GM12878 (cell line): ENCODE results near the gene RNF25. TPM values are rescaled to one million over a fixed set of nuclear protein-coding genes. Genes with fewer than 3 reads are reported as not detected.

ENCODE experiments used
- ATAC-seq: fragments of 200-7000 bp; cut with Tn5 transposase; 3 replicates; pipeline ENCODE4 v1.9.1; 2020; ENCODE audit warnings: mild to moderate bottlenecking, moderate library complexity
- BruUV-seq: library from RNA; stranded (reverse); fragments of 400-500 nt; replicated peaks from 2 replicates; lab custom pipeline; 2021; lab: Mats Ljungman, UMichigan
- CTCF ChIA-PET: fragments of 300-600 bp; sonication (Branson Sonifier 250); formaldehyde crosslinking; extraction: SDS; loops from one replicate; lab custom pipeline; 2021; ENCODE audit warnings: inconsistent platforms; lab: Yijun Ruan, JAX
- POLR2A ChIA-PET: fragments of 350-600 bp; formaldehyde crosslinking; extraction: SDS; loops from one replicate; lab custom pipeline; 2021; ENCODE audit warnings: inconsistent platforms; lab: Charles Lee
- RAD21 ChIA-PET: fragments of 300-600 bp; sonication (Branson Sonifier 250); formaldehyde crosslinking; loops from one replicate; lab custom pipeline; 2023; ENCODE audit warnings: antibody characterized with exemption; ENCODE audit not compliant: unreplicated experiment; lab: Charles Lee
- SMC1A ChIA-PET: fragments of 300-600 bp; sonication (Branson Sonifier 250); formaldehyde crosslinking; loops from one replicate; lab custom pipeline; 2023; ENCODE audit not compliant: unreplicated experiment, uncharacterized antibody; lab: Charles Lee
- DNase-seq: peaks from one replicate; pipeline ENCODE4 v3.0.0-alpha.2; 2011; ENCODE audit warnings: low read depth, low spot score
- FAIRE-seq: peaks from 3 replicates; lab custom pipeline; 2011; peaks lifted over from hg19 to GRCh38; lab: Jason Lieb, UNC
- H2AFZ ChIP-seq: 2 replicates; pipeline ENCODE4 v1.6.0; 2011; ENCODE audit warnings: low read depth, low read length, control low read depth; ENCODE audit not compliant: control insufficient read depth
- H3K27ac ChIP-seq: 2 replicates; pipeline ENCODE4 v1.5.1; 2011; ENCODE audit warnings: control low read depth; ENCODE audit not compliant: control insufficient read depth, insufficient read depth
- H3K27me3 ChIP-seq, 2 experiments: replicated peaks in 1 of 2; 2 replicates each; pipeline versions ENCODE4 v1.6.0 to v1.6.1; 2011; ENCODE audit warnings: low read length in 1 of 2; ENCODE audit not compliant: control insufficient read depth in 2 of 2, insufficient read depth in 2 of 2
- H3K36me3 ChIP-seq, 2 experiments: 2 replicates each; pipeline ENCODE4 v1.5.1; 2011; ENCODE audit warnings: low read length in 1 of 2; ENCODE audit not compliant: control insufficient read depth in 2 of 2, insufficient read depth in 2 of 2
- H3K4me1 ChIP-seq: 2 replicates; pipeline ENCODE4 v1.6.1; 2011; ENCODE audit warnings: mild to moderate bottlenecking, low read length, moderate library complexity, mixed read lengths; ENCODE audit not compliant: control insufficient read depth, insufficient read depth
- H3K4me2 ChIP-seq: 2 replicates; pipeline ENCODE4 v1.6.0; 2011; ENCODE audit warnings: control low read depth; ENCODE audit not compliant: control insufficient read depth, insufficient read depth
- H3K4me3 ChIP-seq: fragments of 200-600 bp; sonication (generic); 2 replicates; pipeline ENCODE4 v1.5.1; 2016
- H3K79me2 ChIP-seq: 2 replicates; pipeline ENCODE4 v1.6.0; 2011; ENCODE audit warnings: low read length; ENCODE audit not compliant: control insufficient read depth, insufficient read depth
- H3K9ac ChIP-seq: 2 replicates; pipeline ENCODE4 v1.8.0; 2011; ENCODE audit warnings: low read length, control low read depth, mixed read lengths; ENCODE audit not compliant: control insufficient read depth, insufficient read depth
- H3K9me3 ChIP-seq: replicated peaks from 3 replicates; pipeline ENCODE4 v1.5.1; 2011; ENCODE audit warnings: mild to moderate bottlenecking, low read length; ENCODE audit not compliant: control insufficient read depth, insufficient read depth
- H4K20me1 ChIP-seq: 2 replicates; pipeline ENCODE4 v1.6.0; 2011; ENCODE audit not compliant: control insufficient read depth, insufficient read depth
- CHD1 ChIP-seq: IDR thresholded peaks from 2 replicates; pipeline ENCODE4 v1.6.1; 2012; ENCODE audit warnings: low read depth, low read length, improper control_type of control experiment
- E4F1 ChIP-seq: fragments of 450-650 bp; IDR thresholded peaks from 2 replicates; pipeline ENCODE4 v1.6.1; 2018; ENCODE audit warnings: borderline replicate concordance, mild to moderate bottlenecking; ENCODE audit not compliant: partially characterized antibody
- EED ChIP-seq: sonication (generic); IDR thresholded peaks from 2 replicates; pipeline ENCODE4 v1.6.1; 2016; ENCODE audit warnings: antibody characterized with exemption, low read depth
- IRF3 ChIP-seq: fragments of 450-650 bp; IDR thresholded peaks from 2 replicates; pipeline ENCODE4 v1.6.1; 2014; ENCODE audit warnings: mild to moderate bottlenecking
- PML ChIP-seq: IDR thresholded peaks from 2 replicates; pipeline ENCODE4 v1.6.1; 2012; ENCODE audit warnings: low read length, inconsistent platforms
- PRDM15 ChIP-seq: fragments of 450-650 bp; formaldehyde crosslinking; IDR thresholded peaks from 2 replicates; pipeline ENCODE4 v1.4.0; 2020; ENCODE audit warnings: mild to moderate bottlenecking, moderate library complexity
- SIN3A ChIP-seq: IDR thresholded peaks from 2 replicates; pipeline ENCODE4 v1.6.1; 2012; ENCODE audit warnings: low read depth, low read length, improper control_type of control experiment
- SKIL ChIP-seq: fragments of 450-650 bp; IDR thresholded peaks from 2 replicates; pipeline ENCODE4 v1.6.1; 2017; ENCODE audit warnings: mild to moderate bottlenecking, low read depth, inconsistent platforms; ENCODE audit not compliant: poor library complexity, severe bottlenecking
- SRF ChIP-seq, 2 experiments: IDR thresholded peaks; 2 replicates each; pipeline ENCODE4 v1.6.1; 2011; ENCODE audit warnings: low read depth in 2 of 2, low read length in 2 of 2, mild to moderate bottlenecking in 1 of 2, moderate library complexity in 1 of 2
- WGBS: methylation state at CpG from one replicate; pipeline ENCODE4 v1.1.6; 2016; ENCODE audit warnings: low lambda C conversion rate; ENCODE audit not compliant: insufficient replicate concordance, insufficient coverage; ENCODE audit errors: missing lambda C conversion rate; 5-methylcytosine and 5-hydroxymethylcytosine counted together
- in situ Hi-C: fragments of 300-500 bp; cut with MboI; formaldehyde crosslinking; loops from 9 replicates; pipeline ENCODE4 v1.14.3; 2018; ENCODE audit warnings: mixed read lengths
- intact Hi-C: fragments of 100-400 bp; cut with micrococcal nuclease; formaldehyde crosslinking; loops from one replicate; pipeline ENCODE4 v1.14.2; 2022; ENCODE audit not compliant: unreplicated experiment
- polyA plus RNA-seq, 11 experiments: library from polyadenylated mRNA; depleted of rRNA in 4 of 11; unstranded in 6 of 11; stranded (reverse) in 5 of 11; fragments of >200 nt; fragmentation: Nextera tagmentation in 4 of 11; fragmentation: Illumina TruSeq in 1 of 11; extraction: Ambion mirVana in 4 of 11; extraction: Trizol in 1 of 11; gene quantifications; 1 replicate in 1 of 11; 2 replicates in 10 of 11; pipeline versions ENCODE4 v1.2.1 to v1.2.3, GENCODE V29; 2011 to 2016; ENCODE audit warnings: inconsistent platforms in 2 of 11, missing spikeins in 2 of 11, low read depth in 1 of 11
- total RNA-seq, 4 experiments: library from RNA; depleted of rRNA in 3 of 4; stranded (reverse); fragments of >200 nt in 3 of 4; fragmentation: Illumina TruSeq in 1 of 4; extraction: Trizol in 1 of 4; gene quantifications; 2 replicates each; pipeline versions ENCODE4 v1.2.1 to v1.2.3, GENCODE V29; 2013 to 2021

Gene RNF25
- total and polyA plus RNA-seq, 10 of the 15 experiments (the other 5 are each of a cell fraction or from before 2014, with no cell fraction given): 1.3 to 70.4 (median 28.4) TPM

GRCh38 chr2:218720048-218721041 is 48.5 kb upstream of the RNF25 start:
- Histone ChIP-seq H3K79me2 (peaks cover 16% of the 10 kb centered on the region), H3K4me3 (no peak overlapping the region), H3K9me3 (peaks cover 2% of the 10 kb centered on the region; the same call in 1 of the 3 replicates), H3K9ac (no peak overlapping the region), H3K4me2 (no peak overlapping the region), H3K27ac (no peak overlapping the region), H3K4me1 (no peaks in the 10 kb centered on the region), H3K27me3 (no peaks in the 10 kb centered on the region), H3K36me3 (peaks cover 1 to 10% of the 10 kb centered on the region in 2 experiments; a peak in 3 of 4 replicates), H4K20me1 (no peaks in the 10 kb centered on the region; the same call in 1 of the 2 replicates), H2AFZ (no peak overlapping the region)
- 91% methylated on average over 18 of the region's 19 CpGs for WGBS
- RAD21 ChIA-PET: no interaction called here
- no peak for DNase-seq
- SMC1A ChIA-PET: no interaction called here
- ATAC-seq: no peak
- POLR2A ChIA-PET: interaction anchor here (0.5 to 0.7 kb wide), 2 partner anchors 205 to 437 kb away, joined by 3 to 6 read pairs; no protein-coding TSS in a partner anchor
- FAIRE-seq: no peak
- intact Hi-C loops: no loop called here
- in situ Hi-C loops: no loop called here
- BruUV-seq: no TSS peak
- CTCF ChIA-PET: interaction anchor here (1.2 to 1.5 kb wide), 2 partner anchors 156 to 204 kb away, joined by 3 to 5 read pairs; no protein-coding TSS in a partner anchor
- TF ChIP-seq CHD1 (no peak), E4F1 (no peak), EED (no peak), PRDM15 (CRISPR knock-in tag) (no peak), IRF3 (no peak), SKIL (no peak), PML (no peak), SIN3A (no peak), SRF (IDR thresholded peaks at IDR 0.05; ENCODE audit: low read depth in 2 of 2, low read length in 2 of 2) (no peak)
